Subcutaneous adipose tissue (tissue), 4 donors: Measurements from ENCODE around the gene PPP1CC. TPM values are rescaled to one million over a fixed set of nuclear protein-coding genes. Genes with fewer than 3 reads are reported as not detected.

Source experiments
- total RNA-seq, 4 donors: library from RNA; depleted of rRNA; stranded (reverse); fragments of >200 nt; gene quantifications; one replicate each; pipeline ENCODE4 v1.1.0, GENCODE V29; 2016
- TF ChIP-seq, protein P1 (sequence below): fragments of 450-650 bp; IDR thresholded peaks from one replicate; pipeline ENCODE4 v1.5.1; 2016; ENCODE audit warnings: low read depth, mild to moderate bottlenecking, control low read depth, antibody characterized with exemption, moderate library complexity

Gene PPP1CC
- total RNA-seq, 4 donors from 2014 or later = 103 to 173 (median 118) TPM

DNA sequence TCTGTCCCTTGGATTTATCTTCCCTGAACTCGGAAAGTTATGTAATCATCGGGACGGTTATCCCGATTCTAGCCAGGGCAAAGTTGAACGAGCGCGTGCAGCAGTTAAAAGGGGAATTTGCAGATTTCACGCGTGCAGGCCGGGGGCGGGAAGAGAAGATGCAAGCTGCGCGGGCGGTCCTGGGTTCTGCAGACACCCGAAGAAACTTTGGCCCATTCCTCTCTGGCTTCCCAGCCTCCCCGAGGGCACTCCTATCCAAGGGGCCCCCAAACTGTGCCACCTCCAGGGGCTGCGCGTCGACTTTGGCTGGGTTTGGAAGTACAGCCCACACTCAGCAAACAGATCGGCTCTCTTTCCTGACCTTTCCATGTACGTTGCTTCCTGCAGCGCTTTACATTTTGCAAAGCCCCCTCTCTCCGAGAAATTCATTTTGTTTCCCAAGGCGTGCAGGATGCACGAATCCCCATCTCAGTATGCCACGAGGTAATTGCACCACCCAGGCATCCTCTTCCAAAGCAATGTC is 941 bp upstream of the PPP1CC start:
- TF ChIP-seq, protein P1, sequence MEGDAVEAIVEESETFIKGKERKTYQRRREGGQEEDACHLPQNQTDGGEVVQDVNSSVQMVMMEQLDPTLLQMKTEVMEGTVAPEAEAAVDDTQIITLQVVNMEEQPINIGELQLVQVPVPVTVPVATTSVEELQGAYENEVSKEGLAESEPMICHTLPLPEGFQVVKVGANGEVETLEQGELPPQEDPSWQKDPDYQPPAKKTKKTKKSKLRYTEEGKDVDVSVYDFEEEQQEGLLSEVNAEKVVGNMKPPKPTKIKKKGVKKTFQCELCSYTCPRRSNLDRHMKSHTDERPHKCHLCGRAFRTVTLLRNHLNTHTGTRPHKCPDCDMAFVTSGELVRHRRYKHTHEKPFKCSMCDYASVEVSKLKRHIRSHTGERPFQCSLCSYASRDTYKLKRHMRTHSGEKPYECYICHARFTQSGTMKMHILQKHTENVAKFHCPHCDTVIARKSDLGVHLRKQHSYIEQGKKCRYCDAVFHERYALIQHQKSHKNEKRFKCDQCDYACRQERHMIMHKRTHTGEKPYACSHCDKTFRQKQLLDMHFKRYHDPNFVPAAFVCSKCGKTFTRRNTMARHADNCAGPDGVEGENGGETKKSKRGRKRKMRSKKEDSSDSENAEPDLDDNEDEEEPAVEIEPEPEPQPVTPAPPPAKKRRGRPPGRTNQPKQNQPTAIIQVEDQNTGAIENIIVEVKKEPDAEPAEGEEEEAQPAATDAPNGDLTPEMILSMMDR = no peak

DNA sequence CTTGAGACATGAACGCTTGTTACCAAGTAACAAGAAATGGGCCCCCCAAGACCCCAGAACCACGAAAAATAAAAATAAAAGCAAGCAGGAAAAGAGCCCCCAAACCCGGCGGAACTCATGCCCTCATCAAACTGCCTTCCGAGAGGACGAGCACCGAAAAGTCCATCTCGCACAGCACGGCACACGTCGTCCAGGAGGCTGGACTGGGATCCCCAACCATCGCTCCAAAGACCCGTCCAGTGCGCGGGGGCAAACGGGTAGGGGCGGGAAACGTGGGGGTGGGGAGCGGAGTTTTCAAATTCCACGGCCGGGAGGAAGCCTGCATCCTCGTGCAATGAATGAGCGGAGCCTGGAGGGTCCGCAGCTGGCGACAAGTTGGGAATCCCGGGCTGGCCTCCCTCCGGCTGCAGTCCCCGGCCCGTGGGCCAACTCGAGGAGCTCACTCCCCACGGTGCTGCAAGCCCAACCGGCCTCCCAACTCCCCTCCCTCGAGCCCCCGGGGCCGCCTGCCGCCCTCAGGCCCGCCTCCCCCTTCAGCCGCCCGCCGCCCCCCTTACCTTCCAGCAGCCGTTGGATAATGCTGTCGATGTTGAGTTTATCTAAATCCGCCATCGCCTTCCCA is 484 bp downstream of the PPP1CC start:
- TF ChIP-seq, protein P1 = no peak

DNA sequence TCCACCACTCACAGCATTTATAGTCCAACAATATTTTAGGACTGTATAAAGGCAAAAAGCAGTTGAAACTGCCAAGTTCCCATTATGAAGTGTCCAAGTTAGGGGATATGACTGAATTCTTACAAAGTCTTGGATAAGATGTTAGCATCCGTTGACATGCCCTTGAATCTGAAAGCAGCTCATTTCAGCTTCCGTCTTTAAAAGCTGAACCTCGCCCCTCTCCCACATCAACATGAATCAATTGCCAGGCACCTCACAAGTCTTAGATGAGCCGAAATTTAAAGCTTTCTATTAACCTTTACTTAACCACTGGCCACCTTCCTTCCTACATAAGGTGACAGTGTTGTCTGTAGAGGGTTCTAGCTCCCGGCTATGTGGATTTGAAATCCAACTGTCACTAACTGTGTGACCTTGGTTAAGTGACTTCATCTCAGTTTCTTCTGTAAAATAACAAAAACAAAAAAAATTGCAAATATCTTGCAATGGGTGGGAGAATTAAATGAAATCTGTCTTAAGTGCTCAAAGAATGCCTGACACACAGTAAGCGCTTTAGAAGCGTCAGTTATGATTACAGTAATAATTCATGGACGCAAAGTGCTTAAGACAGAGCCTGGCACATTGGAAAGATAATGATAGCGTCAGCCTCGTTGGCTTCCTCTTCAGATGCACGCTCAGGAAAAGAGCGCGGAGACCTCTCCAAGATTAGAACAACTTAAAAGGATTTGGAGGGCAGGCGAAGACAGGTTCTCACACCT is 1.2 kb downstream of the PPP1CC start:
- TF ChIP-seq, protein P1 = no peak

DNA sequence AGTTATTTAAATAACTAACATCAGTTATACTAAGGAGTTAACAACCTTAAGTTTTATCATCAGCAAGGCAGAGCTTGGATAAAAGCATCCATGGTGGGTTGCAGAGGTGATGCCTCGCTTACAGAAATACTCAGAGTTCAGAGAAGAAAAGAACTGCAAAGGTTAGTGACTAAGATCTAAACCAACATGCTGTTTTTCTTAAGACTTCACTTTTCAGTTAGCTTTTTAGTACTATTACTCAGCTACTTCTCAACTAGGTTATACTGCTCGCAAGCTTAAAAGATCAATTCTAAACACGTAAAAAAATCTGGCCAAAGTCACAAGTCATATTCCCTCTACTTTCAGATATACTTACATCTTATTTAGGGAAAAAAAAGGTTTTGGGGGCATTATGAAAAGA is 2.8 kb downstream of the PPP1CC start:
- TF ChIP-seq, protein P1 = no peak

DNA sequence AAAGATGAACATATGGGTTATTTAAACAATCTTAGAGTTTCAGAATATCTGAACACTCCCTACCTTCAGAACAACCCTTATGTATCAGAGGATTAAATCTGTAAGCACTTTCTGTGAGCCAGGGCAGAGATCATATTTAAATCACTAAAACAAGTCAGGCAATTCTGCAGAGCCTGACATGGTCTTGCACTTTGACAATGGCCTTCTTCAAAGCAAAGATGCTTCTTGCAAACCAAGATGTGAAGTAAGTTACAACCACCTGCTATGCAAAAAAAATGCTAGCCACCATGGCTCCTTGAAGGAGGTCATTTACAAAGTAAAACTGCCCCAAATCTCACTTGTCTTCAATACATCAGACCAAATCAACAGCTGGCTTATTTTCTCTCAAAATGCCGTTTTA is 3.2 kb downstream of the PPP1CC start:
- TF ChIP-seq, protein P1 = no peak

DNA sequence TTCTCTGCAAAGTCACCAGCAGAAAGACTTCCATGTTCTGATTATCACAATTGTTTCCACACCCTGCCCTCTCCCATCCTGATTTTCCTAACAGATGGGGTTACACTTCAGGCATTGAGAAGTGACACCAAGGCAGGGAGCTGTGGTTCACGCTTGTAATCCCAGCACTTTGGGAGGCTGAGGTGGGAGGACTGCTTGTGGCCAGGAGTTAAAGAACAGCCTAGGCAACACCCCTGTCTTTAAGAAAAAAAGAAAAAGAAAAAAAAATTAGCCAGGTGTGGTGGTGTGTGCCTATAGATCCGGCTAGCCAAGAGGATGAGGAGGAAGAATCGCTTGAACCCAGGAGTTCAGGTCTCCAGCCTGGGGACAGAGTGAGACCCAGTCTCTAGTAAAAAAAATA is 5.2 kb downstream of the PPP1CC start:
- TF ChIP-seq, protein P1 = no peak

DNA sequence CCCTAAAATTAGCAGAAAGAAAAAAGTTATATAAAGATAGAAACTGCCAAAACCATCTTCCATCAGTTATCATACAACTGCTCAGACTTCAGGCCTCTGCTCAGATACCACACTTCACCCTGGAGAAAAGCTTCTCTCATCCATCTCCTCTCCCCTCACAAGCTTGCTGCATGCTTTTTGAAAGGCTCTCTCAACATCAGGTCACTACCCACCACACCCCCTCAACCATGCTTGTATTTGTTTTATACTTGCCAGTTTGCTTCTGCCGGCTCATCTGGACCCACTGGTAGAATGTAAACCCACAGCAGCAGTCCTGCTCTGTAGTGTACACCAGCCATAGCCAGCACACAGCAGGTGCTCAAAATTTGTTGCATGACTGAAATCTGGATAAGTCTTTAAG is 8.8 kb downstream of the PPP1CC start:
- TF ChIP-seq, protein P1 = no peak
